ENCODE results near the gene PGGHG.
"Not testable (repeated sequence)": the region's sequence is repeated elsewhere in the genome, so short reads cannot be mapped to it uniquely, and the experiment has no call there.

Gene PGGHG

GRCh38 chr11:330307-330693 is 41.4 kb downstream of the PGGHG start:
- no peak for DNase-seq (ENCODE audit: low spot score)

- DNase-seq (ENCODE audit: low spot score) = no peak
These were observed 41.9 kb downstream of the PGGHG start for GRCh38 chr11:330694-331357.

- DNase-seq (ENCODE audit: low spot score) = no peak
These were observed 42.6 kb downstream of the PGGHG start for GRCh38 chr11:331358-332060.

- no peak for DNase-seq (ENCODE audit: low spot score)
These were observed 43.9 kb downstream of the PGGHG start for GRCh38 chr11:332651-333480.

GRCh38 chr11:333616-334263 is 44.8 kb downstream of the PGGHG start:
- DNase-seq (ENCODE audit: low spot score) = not testable (repeated sequence)

- no peak for DNase-seq (ENCODE audit: low spot score)
These were observed 45.5 kb downstream of the PGGHG start for GRCh38 chr11:334264-334994.

GRCh38 chr11:335779-336658 is 47.1 kb downstream of the PGGHG start:
- no peak for DNase-seq (ENCODE audit: low spot score)

GRCh38 chr11:336659-337198 is 47.8 kb downstream of the PGGHG start:
- no peak for DNase-seq (ENCODE audit: low spot score)

GRCh38 chr11:337711-338110 is 48.8 kb downstream of the PGGHG start:
- DNase-seq (ENCODE audit: low spot score) = no peak

- no peak for DNase-seq (ENCODE audit: low spot score)
These were observed 51.0 kb downstream of the PGGHG start for GRCh38 chr11:339963-340362.

- no peak for DNase-seq (ENCODE audit: low spot score)
These were observed 51.9 kb downstream of the PGGHG start for GRCh38 chr11:340539-341512.

GRCh38 chr11:342328-342727 is 53.4 kb downstream of the PGGHG start:
- DNase-seq (ENCODE audit: low spot score) = no peak

- no peak for DNase-seq (ENCODE audit: low spot score)
These were observed 56.1 kb downstream of the PGGHG start for GRCh38 chr11:344836-345578.

Measured in CD4-positive, alpha-beta T cell treated with Interleukin-15 for 4 hours (primary cell).